OCI-LY3 (cell line): ENCODE measurements around the gene ROR1.

Experiments
- H2AFZ ChIP-seq: fragments of 200-600, 300-600 bp; shearing (Covaris generic); 2 replicates; pipeline ENCODE4 v1.6.0; 2014; ENCODE audit warnings: antibody characterized with exemption, low read depth, low read length
- H3K27ac ChIP-seq: fragments of 200-600, 300-600 bp; sonication (generic); 2 replicates; pipeline ENCODE4 v1.5.1; 2014; ENCODE audit warnings: mild to moderate bottlenecking, low read length, moderate library complexity, mixed read lengths
- H3K27me3 ChIP-seq: fragments of 200-600, 300-600 bp; sonication (generic); 2 replicates; pipeline ENCODE4 v1.6.1; 2014; ENCODE audit warnings: low read depth, low read length, mixed read lengths
- H3K36me3 ChIP-seq: fragments of 200-600, 300-600 bp; sonication (generic); replicated peaks from 2 replicates; pipeline ENCODE3; 2014; ENCODE audit warnings: low read depth, low read length, mixed read lengths
- H3K4me1 ChIP-seq: fragments of 300-600, 200-600 bp; sonication (generic); 2 replicates; pipeline ENCODE4 v1.6.1; 2014; ENCODE audit warnings: low read length, mixed read lengths
- H3K4me2 ChIP-seq: fragments of 200-600, 300-600 bp; sonication (generic); 2 replicates; pipeline ENCODE4 v1.6.1; 2014; ENCODE audit warnings: low read length, mixed read lengths
- H3K4me3 ChIP-seq: fragments of 300-600, 200-600 bp; sonication (generic); 2 replicates; pipeline ENCODE4 v1.5.1; 2014; ENCODE audit warnings: antibody characterized with exemption, mild to moderate bottlenecking, low read length, moderate library complexity
- H3K79me2 ChIP-seq: fragments of 300-600, 200-600 bp; shearing (Covaris generic); 2 replicates; pipeline ENCODE4 v1.6.1; 2014; ENCODE audit warnings: mild to moderate bottlenecking, low read length, mixed read lengths
- H3K9ac ChIP-seq: fragments of 300-600, 200-600 bp; shearing (Covaris generic); 2 replicates; pipeline ENCODE4 v1.6.0; 2014; ENCODE audit warnings: mild to moderate bottlenecking, low read length, moderate library complexity
- H3K9me3 ChIP-seq: fragments of 200-600, 300-600 bp; shearing (Covaris generic); 2 replicates; pipeline ENCODE4 v1.6.1; 2014; ENCODE audit warnings: low read length, mixed read lengths; ENCODE audit not compliant: insufficient read depth
- H4K20me1 ChIP-seq: fragments of 200-600, 300-600 bp; sonication (generic); 2 replicates; pipeline ENCODE4 v1.6.1; 2016; ENCODE audit warnings: low read length, mixed read lengths; ENCODE audit not compliant: insufficient read depth
- CTCF ChIP-seq: fragments of 200-600, 300-600 bp; sonication (generic); IDR thresholded peaks from 2 replicates; pipeline ENCODE4 v1.5.1; 2014; ENCODE audit warnings: antibody characterized with exemption, low read length, low read depth
- EZH2phosphoT487 ChIP-seq: fragments of 200-600 bp; shearing (Covaris generic); IDR thresholded peaks from 2 replicates; pipeline ENCODE4 v1.6.1; 2018; ENCODE audit warnings: antibody characterized with exemption, mixed run types, low read depth

Gene ROR1

GRCh38 chr1:64046243-64046642 lies 272.4 kb downstream of the ROR1 start:
- H3K27ac ChIP-seq: no peak overlapping the region
- H3K4me3 ChIP-seq: no peak overlapping the region
- H3K4me1 ChIP-seq: no peaks in the 10 kb centered on the region
- H3K27me3 ChIP-seq: no peaks in the 10 kb centered on the region
- no peaks in the 10 kb centered on the region for H3K9me3 ChIP-seq
- no peaks in the 10 kb centered on the region for H3K36me3 ChIP-seq
- H3K79me2 ChIP-seq: no peaks in the 10 kb centered on the region
- no peak overlapping the region for H3K4me2 ChIP-seq
- TF ChIP-seq EZH2phosphoT487 (no peak), CTCF (no peak)
- H4K20me1 ChIP-seq: no peaks in the 10 kb centered on the region
- no peak overlapping the region for H3K9ac ChIP-seq
- no peak overlapping the region for H2AFZ ChIP-seq

- H3K27me3 ChIP-seq: no peaks in the 10 kb centered on the region
- H3K4me2 ChIP-seq: no peak overlapping the region
- H3K36me3 ChIP-seq: no peaks in the 10 kb centered on the region
- no peak overlapping the region for H3K4me3 ChIP-seq
- no peaks in the 10 kb centered on the region for H3K9me3 ChIP-seq
- H3K4me1 ChIP-seq: no peaks in the 10 kb centered on the region
- H3K79me2 ChIP-seq: no peaks in the 10 kb centered on the region
- H4K20me1 ChIP-seq: no peaks in the 10 kb centered on the region
- TF ChIP-seq CTCF: no peak
- TF ChIP-seq EZH2phosphoT487: no peak
- H3K9ac ChIP-seq: no peak overlapping the region
- no peak overlapping the region for H2AFZ ChIP-seq
- no peak overlapping the region for H3K27ac ChIP-seq
Observed at GRCh38 chr1:64046891-64047290, 273.1 kb downstream of the ROR1 start.

DNA sequence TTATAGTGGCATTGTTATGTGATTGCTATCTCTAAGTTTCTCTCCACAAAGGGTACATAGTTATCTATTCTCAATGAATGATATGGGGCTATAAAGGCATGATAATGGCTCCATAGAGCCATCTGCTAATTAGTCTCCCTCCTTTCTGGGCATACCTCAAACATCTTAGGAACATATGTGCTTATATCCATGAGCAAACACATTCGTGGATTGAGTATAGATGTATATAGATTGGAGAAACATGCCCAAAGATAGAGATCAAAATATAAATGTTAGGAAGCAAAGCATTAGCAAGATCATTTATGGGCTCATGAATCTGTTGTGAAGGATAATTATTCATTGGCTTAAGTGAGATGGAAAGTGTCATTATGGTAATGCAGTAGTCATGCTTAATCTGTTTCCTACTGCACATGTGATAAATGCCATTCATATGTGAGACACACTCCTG lies 273.8 kb downstream of the ROR1 start:
- Histone ChIP-seq H2AFZ (no peak overlapping the region), H3K4me2 (no peak overlapping the region), H3K27ac (no peak overlapping the region), H3K4me1 (no peaks in the 10 kb centered on the region), H3K9me3 (no peaks in the 10 kb centered on the region), H3K79me2 (no peaks in the 10 kb centered on the region), H4K20me1 (no peaks in the 10 kb centered on the region), H3K36me3 (no peaks in the 10 kb centered on the region), H3K4me3 (no peak overlapping the region), H3K27me3 (no peaks in the 10 kb centered on the region), H3K9ac (no peak overlapping the region)
- TF ChIP-seq EZH2phosphoT487 (no peak), CTCF (no peak)

DNA sequence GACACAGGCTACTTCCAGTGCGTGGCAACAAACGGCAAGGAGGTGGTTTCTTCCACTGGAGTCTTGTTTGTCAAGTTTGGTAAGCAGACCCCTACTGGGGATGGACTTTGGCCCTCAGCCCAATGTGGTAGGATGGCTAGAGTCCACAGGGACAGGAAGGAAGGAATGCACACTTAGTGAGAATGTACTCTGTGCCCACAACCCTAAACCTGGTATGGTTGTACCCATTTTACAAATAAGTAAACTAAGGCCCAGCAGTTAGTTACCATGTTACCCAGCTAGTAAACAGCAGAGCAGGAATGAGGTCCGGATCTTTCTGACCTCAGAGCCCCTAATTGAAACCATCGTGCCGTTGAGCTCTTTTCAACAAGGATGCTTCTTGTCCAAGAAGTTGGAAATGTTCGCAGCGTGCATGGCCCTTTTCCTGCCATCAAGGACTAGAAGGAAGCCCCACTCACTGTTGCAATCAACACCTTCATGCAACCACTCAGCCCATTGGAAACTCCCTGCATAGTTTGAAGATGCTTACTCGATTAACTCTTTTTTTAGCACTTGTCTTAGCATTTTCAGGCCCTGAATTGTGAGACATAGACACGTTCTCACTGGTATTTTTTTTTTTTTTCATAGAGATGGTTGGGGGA lies 276.2 kb downstream of the ROR1 start:
- no peak overlapping the region for H3K4me3 ChIP-seq
- no peak overlapping the region for H3K9ac ChIP-seq
- no peak overlapping the region for H3K27ac ChIP-seq
- H4K20me1 ChIP-seq: no peaks in the 10 kb centered on the region
- H3K4me1 ChIP-seq: no peaks in the 10 kb centered on the region
- H3K79me2 ChIP-seq: no peaks in the 10 kb centered on the region
- no peaks in the 10 kb centered on the region for H3K27me3 ChIP-seq
- no peak overlapping the region for H2AFZ ChIP-seq
- H3K4me2 ChIP-seq: no peak overlapping the region
- TF ChIP-seq EZH2phosphoT487: no peak
- TF ChIP-seq CTCF: no peak
- H3K9me3 ChIP-seq: no peaks in the 10 kb centered on the region
- H3K36me3 ChIP-seq: no peaks in the 10 kb centered on the region
